DMS79 (cell line): ENCODE results near the gene GPR108.
"Not testable (repeated sequence)": the region's sequence is repeated elsewhere in the genome, so short reads cannot be mapped to it uniquely, and the experiment has no call there.

Source experiments
- DNase-seq: peaks from one replicate; lab custom pipeline; 2025; lab: John Stamatoyannopoulos, UW

Gene GPR108

GRCh38 chr19:6720369-6721137 is 16.8 kb downstream of the GPR108 start, which contains the start of gene C3:
Gene C3, minus strand, starts transcription at chr19:6720650. Its CDS starts 61 bp downstream, at chr19:6720589.
- DNase-seq: no peak

- no peak for DNase-seq
These were observed 17.4 kb downstream of the GPR108 start for GRCh38 chr19:6719992-6720368.

GRCh38 chr19:6719540-6719861 is 17.9 kb downstream of the GPR108 start:
- DNase-seq: no peak

- no peak for DNase-seq
These were observed 18.4 kb downstream of the GPR108 start for GRCh38 chr19:6718741-6719539.

- no peak for DNase-seq
These were observed 19.2 kb downstream of the GPR108 start for GRCh38 chr19:6718111-6718740.

- DNase-seq: no peak
These were observed 19.9 kb downstream of the GPR108 start for GRCh38 chr19:6717441-6717971.

- no peak for DNase-seq
These were observed 20.3 kb downstream of the GPR108 start for GRCh38 chr19:6717036-6717435.

- no peak for DNase-seq
These were observed 20.8 kb downstream of the GPR108 start for GRCh38 chr19:6716610-6716970.

- DNase-seq: no peak
These were observed 22.4 kb downstream of the GPR108 start for GRCh38 chr19:6714749-6715555.

- DNase-seq: no peak
These were observed 23.3 kb downstream of the GPR108 start for GRCh38 chr19:6713773-6714692.

GRCh38 chr19:6712692-6713670 is 24.4 kb downstream of the GPR108 start:
- no peak for DNase-seq

- DNase-seq: no peak
These were observed 25.1 kb downstream of the GPR108 start for GRCh38 chr19:6712231-6712630.

GRCh38 chr19:6711605-6712004 is 25.8 kb downstream of the GPR108 start:
- no peak for DNase-seq

- DNase-seq: no peak
These were observed 26.4 kb downstream of the GPR108 start for GRCh38 chr19:6711078-6711361.

- DNase-seq: no peak
These were observed 26.9 kb downstream of the GPR108 start for GRCh38 chr19:6710273-6711077.

GRCh38 chr19:6709549-6709948 is 27.8 kb downstream of the GPR108 start:
- no peak for DNase-seq

- DNase-seq: not testable (repeated sequence)
These were observed 28.5 kb downstream of the GPR108 start for GRCh38 chr19:6708913-6709312.

GRCh38 chr19:6708346-6708745 is 29.0 kb downstream of the GPR108 start:
- no peak for DNase-seq

GRCh38 chr19:6707658-6708018 is 29.7 kb downstream of the GPR108 start:
- no peak for DNase-seq
